GM19239 (cell line): Measurements from ENCODE around the gene KCNJ10.

ENCODE experiments used
- DNase-seq: peaks from one replicate; pipeline ENCODE4 v3.0.0; 2011; ENCODE audit warnings: low spot score; ENCODE audit not compliant: insufficient read length
- FAIRE-seq: peaks from 2 replicates; lab custom pipeline; 2011; peaks lifted over from hg19 to GRCh38; lab: Jason Lieb, UNC

KCNJ10 gene

GRCh38 chr1:160032165-160032820, 37.7 kb downstream of the KCNJ10 start:
- peak; percentile 9 for DNase-seq
- FAIRE-seq = no peak

- DNase-seq (peak; percentile 82), FAIRE-seq (peak; percentile 96)
These were observed 38.4 kb downstream of the KCNJ10 start, which contains the start of gene PIGM for GRCh38 chr1:160031365-160032164. Gene PIGM, minus strand, starts transcription at chr1:160031990. Its CDS starts 251 bp downstream, at chr1:160031739.

DNA sequence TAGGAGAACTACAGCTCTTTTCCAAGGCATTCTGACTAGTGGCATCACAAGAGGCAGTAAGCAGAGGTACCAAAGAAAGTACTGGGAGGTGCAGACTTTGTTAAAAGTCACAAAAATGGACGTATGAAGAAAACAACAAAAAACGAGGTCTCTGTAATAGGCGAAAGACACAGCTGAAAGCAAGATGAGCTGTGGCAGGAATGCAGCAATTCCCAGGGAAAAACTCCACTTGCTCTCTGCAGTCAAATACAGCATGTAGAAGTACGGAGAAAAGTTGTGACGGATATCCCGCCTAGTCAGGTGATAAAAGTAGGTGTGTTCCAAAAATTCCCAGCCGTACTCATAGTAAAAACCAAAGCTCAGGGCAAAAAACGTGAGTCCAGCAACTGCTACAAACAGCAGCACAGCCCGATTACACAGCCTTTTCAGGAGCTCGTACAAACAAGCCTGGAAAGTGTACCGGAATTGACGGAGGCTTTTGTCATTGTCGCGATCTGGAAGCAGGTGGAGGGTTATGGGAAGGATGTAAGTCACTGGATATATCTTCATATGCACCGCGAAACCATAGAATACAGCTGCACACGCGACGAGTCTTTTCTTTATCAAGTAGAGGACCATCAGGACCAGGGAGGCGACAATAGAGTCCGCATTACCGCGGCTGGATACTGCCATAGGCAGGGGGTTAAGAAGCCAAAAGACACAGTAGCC, 39.1 kb downstream of the KCNJ10 start:
- DNase-seq = no peak
- peak; percentile 73 for FAIRE-seq

GRCh38 chr1:160028426-160028825, 41.5 kb downstream of the KCNJ10 start:
- DNase-seq = no peak
- no peak for FAIRE-seq

DNA sequence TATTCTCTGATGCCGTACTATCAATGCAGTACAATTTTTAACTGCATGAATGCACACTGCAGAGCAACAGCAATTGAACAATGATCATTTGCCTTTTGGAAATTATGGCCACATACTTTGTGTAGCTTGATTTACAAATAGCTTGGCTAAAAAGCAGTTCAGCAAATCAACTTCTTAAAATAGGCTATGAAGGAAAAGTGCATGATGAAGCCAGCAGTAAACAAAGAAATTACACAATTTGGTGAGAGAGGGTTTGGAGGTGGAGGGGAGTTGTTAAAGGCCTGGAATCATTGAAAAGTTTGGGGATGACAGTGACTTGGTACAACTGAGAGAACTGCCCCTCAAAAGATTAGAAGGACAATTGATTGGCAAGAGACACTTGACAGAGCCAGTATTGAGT, 44.6 kb downstream of the KCNJ10 start:
- DNase-seq (no peak), FAIRE-seq (no peak)

- DNase-seq (no peak), FAIRE-seq (no peak)
These were observed 45.6 kb downstream of the KCNJ10 start for GRCh38 chr1:160024195-160024905.

- DNase-seq (no peak), FAIRE-seq (no peak)
These were observed 47.3 kb downstream of the KCNJ10 start for GRCh38 chr1:160022330-160023310.

DNA sequence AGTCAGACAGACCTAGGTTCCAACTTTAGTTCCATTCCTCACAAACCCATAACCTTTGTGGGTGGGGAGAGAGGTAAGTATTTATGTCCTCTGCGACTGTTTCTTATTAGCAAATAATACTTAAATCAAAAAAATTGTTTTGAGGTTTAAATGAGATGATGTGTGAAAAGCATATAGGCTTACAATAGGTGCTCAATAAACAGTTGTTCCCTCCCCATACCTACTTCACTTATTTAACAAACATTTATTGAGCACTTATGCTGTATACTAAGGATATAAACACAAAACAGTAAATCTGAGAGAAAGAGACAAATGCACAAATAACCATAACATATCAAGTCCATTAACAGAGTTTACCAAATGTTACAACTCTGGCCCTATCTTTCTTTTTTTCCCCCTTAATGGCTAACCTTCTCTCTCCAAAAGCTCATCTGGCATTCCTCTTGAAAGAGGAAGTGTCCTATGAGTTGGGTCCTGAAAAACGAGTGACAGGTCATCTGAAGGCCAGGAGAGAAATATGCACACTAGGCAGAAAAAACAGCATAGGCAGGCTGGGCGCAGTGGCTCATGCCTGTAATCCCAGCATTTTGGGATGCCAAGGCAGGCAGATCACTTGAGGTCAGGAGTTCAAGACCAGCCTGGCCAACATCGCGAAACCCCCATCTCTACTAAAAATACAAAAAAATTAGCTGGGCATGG, 48.4 kb downstream of the KCNJ10 start:
- FAIRE-seq (no peak), DNase-seq (no peak)

GRCh38 chr1:160020196-160020595, 49.8 kb downstream of the KCNJ10 start:
- no peak for FAIRE-seq

DNA sequence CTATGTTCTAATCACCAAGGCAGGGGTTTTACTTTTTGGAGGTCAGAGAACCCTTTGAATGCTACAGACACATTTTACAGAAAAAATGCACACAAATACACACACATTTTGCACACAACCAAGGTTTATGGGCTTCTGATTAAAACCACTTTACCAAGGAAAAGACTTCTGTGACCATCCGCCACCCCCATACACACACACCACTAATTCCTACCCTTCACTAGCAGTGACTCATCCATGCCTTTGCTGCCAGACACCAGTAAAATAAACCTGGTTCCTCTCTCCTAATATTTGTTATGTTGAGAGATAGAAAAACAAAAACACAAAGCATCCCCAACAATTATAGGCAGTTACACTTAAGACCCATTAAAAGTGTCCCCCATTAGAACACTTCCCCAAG, 51.1 kb downstream of the KCNJ10 start:
- DNase-seq (no peak), FAIRE-seq (no peak)

More at GRCh38 chr1:160020196-160020595, 49.8 kb downstream of the KCNJ10 start:
- DNase-seq = no peak

- FAIRE-seq (no peak), DNase-seq (no peak)
These were observed 51.6 kb downstream of the KCNJ10 start for GRCh38 chr1:160018347-160018746.

- no peak for DNase-seq
- no peak for FAIRE-seq
These were observed 52.4 kb downstream of the KCNJ10 start for GRCh38 chr1:160017592-160017991.

DNA sequence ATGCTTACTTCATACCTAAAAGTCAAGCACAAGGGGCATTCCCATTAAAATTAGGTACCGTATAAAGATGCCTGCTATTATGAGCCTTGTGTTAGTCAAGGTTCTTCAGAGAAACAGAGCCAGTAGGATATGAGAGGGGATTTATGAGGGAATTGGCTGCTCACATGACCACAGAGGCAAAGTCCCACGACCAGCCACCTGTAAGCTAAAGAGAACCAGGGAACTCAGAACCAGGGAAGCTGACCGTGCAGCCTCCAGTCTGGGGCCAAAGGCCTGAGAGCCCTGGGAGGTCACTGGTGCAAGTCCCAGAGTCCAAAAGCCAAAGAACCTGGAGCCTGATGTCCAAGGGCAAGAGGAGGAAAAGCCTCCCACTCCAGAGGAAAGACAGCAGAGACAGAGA, 58.2 kb downstream of the KCNJ10 start:
- DNase-seq = no peak
- FAIRE-seq = no peak

- FAIRE-seq (no peak), DNase-seq (no peak)
These were observed 60.2 kb downstream of the KCNJ10 start for GRCh38 chr1:160009801-160010200.

- DNase-seq = no peak
- no peak for FAIRE-seq
These were observed 60.9 kb downstream of the KCNJ10 start for GRCh38 chr1:160009081-160009480.

GRCh38 chr1:160007577-160008200, 62.3 kb downstream of the KCNJ10 start:
- DNase-seq (no peak), FAIRE-seq (no peak)

DNA sequence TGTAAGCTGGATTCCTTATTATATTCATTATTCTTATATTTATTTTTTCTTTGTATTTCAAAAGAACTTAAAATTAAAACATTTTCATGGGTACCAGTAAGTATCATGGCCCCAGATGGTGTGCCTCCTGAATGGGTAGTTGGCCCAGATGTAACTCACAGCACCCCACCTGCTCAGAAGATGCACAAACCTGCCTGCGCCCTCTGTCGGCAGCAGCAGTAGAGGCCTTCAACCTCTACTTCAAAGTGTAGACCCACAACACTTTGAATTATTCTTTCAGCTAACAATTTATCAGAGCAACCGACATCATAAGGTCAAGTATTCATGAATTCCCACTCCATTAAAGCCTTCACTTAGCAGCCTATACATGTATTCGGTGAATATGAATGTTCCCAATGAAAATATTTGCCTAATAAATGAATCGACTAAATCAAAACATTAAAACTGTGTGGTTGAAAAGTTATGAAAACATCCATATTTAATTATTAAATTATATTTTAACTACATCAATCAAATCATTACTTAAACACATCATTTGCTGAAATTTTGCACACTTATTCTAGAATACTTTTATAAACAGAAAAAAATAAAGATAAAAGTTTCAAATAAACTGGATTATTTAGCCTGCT, 63.5 kb downstream of the KCNJ10 start:
- FAIRE-seq (peak; percentile 92), DNase-seq (peak; percentile 60)

- FAIRE-seq (no peak), DNase-seq (no peak)
These were observed 64.9 kb downstream of the KCNJ10 start for GRCh38 chr1:160005070-160005469.
